LoVo (cell line): ENCODE data around the gene TRAPPC2.
"Not testable (repeated sequence)": the region's sequence is repeated elsewhere in the genome, so short reads cannot be mapped to it uniquely, and the experiment has no call there.

Experiments used
- DNase-seq: peaks from one replicate; pipeline ENCODE4 v3.0.0-alpha.2; 2016; ENCODE audit warnings: low spot score

Gene TRAPPC2

GRCh38 chrX:13747836-13748235, 13.4 kb upstream of the TRAPPC2 start:
- DNase-seq, result no peak

DNA sequence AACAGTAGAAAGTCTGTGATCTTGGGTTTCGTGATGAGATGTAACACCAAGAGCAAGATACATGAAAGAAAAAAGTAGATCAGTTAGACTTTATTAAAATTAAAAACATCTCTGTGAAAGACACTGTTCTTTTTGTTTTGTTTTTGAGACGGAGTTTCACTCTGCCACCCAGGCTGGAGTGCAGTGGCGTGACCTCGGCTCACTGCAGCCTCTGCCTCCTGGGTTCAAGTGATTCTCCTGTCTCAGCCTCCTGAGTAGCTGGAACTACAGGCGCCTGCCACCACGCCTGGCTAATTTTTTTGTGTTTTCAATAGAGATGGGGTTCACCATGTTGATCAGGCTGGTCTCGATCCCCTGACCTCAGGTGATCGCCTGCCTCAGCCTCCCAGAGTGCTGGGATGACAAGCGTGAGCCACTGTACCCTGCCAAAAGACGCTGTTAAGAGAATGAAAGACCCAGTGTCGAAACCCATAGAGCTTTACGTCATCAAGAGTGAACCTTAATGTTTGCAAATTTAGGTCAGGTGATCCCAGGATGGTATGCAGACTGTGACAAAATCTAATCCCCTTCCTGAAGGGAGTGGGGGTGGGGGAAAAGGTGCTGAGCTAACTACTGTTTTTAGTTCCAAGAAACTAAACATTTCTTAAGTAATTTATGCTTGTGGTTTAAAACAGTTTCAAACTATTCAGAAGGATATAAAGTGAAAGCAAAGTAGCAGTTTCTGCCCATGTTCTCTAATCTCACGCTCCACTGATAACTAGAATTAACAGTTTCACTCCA, 8.2 kb upstream of the TRAPPC2 start:
- no peak for DNase-seq

GRCh38 chrX:13741695-13742094, 7.3 kb upstream of the TRAPPC2 start:
- DNase-seq, result no peak

- no peak for DNase-seq
These were observed 914 bp downstream of the TRAPPC2 start for GRCh38 chrX:13733506-13733905.

- DNase-seq, result no peak
These were observed 2.0 kb downstream of the TRAPPC2 start for GRCh38 chrX:13732246-13733067.

DNA sequence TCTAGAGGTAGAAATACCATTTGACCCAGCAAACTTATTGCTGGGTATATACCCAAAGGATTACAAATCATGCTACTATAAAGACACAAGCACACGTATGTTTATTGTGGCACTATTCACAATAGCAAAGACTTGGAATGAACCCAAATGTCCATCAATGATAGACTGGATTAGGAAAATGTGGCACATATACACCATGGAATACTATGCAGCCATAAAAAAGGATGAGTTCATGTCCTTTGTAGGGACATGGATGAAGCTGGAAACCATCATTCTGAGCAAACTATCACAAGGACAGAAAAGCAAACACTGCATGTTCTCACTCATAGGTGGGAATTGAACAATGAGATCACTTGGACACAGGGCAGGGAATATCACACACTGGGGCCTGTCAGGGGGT, 3.9 kb downstream of the TRAPPC2 start:
- DNase-seq, result not testable (repeated sequence)

GRCh38 chrX:13726583-13726982, 7.8 kb downstream of the TRAPPC2 start:
- not testable (repeated sequence) for DNase-seq

DNA sequence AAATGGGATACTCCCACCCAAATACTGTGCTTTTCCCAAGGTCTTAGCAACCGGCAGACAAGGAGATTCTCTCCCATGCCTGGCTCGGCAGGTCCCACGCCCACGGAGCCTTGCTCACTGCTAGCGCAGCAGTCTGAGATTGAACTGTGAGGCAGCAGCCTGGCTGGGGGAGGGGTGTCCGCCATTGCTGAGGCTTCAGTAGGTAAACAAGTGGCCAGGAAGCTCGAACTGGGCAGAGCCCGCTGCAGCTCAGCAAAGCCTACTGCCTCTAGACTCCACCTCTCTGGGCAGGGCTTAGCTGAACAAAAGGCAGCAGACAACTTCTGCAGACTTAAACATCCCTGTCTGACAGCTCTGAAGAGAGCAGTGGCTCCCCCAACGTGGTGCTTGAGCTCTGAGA, 9.5 kb downstream of the TRAPPC2 start:
- DNase-seq, result not testable (repeated sequence)

- DNase-seq, result no peak
These were observed 12.5 kb downstream of the TRAPPC2 start for GRCh38 chrX:13721819-13722519.

- DNase-seq, result no peak
These were observed 13.0 kb downstream of the TRAPPC2 start for GRCh38 chrX:13721371-13721770.

- DNase-seq, result no peak
These were observed 15.1 kb downstream of the TRAPPC2 start for GRCh38 chrX:13719192-13719856.

DNA sequence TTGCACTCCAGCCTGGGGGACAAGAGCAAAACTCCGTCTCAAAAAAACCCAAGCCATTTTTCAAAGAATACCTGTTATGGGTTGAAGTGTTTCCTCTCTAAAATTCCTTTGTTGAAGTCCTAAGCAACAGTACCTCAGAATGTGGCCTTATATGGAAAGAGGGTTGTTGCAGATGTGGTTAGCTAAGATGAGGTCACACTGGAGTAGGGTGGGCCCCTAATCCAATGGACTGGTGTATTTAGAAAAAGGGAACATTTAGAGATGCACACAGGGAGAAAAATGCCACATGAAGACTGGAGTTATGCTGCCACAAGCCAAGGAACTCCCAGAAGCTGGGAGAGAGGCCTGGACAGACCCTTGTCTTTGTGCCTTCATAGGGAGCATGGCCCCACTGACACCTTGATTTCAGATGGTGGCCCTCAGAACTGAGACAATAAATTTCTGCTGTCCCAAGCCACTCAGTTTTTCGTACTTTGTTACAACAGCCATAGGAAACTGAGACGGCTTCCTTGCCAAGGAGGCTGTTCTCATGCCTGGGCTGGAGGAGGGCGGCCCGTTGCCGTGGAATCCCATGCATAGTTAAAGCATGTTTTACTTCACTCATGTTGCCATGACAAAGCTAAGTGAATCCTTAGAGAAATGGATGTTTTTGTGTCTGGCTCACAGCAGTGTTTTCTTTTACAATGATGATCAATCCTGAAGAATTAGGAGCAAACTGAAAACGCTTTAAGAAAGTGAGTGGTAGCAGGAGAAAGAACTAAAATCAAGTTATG, 16.5 kb downstream of the TRAPPC2 start:
- no peak for DNase-seq

GRCh38 chrX:13716905-13717304, 17.5 kb downstream of the TRAPPC2 start:
- DNase-seq, result no peak

DNA sequence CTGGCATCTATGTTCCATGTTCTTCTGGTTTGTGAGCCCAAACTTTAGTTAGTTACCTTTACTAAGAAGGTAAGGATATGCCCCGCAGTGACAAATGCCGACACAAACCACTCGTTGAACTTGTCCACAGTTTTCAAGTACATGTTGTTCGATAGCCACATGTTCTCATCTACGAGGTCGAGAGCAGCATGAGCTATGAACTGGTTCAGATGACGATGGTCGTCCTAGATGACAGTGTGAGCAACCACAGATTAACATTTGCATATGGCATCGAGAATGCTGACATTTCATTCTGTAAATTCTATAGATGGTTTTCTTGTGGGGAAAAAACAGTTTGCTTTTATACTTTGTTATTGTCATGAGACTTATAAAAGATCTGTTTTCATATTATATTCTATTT, 18.0 kb downstream of the TRAPPC2 start:
- no peak for DNase-seq

DNA sequence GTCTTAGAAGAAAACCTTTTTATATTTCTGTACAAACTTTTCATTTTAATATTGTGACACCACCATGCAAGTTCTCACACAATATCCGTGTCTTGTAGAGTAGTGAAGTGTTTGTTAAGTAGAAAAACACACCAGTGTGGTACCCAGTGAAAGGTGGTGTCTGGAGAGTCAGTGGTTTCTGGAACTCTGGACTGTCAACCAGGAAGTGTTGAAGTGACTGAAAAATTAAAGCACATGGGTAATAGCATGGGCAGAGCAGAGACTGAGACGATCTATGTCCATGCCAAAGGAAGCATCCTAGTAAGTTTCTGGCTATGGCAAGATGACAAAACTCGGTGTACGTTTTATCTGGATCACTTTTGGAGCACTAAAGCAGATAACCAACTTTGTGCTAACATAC, 23.3 kb downstream of the TRAPPC2 start:
- no peak for DNase-seq

DNA sequence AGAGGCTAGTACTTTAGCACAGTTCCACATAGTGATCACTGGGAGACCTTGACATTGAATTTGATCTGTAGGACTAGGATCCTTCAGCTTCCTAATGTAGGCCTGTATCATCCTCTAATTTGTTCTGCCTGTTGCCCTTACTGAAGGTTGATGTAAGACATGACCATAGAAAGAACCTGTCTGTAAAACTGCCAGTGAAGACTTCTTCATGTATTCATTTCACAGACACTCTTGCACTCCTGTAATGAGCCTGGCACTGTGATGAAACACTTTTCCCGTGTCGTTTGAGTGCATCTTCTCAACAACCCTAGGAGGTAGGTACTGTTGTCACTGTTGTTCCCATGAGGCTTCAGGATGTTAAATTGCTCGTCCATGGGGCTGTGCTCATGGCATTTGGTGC, 30.8 kb downstream of the TRAPPC2 start:
- no peak for DNase-seq

GRCh38 chrX:13703135-13703534, 31.3 kb downstream of the TRAPPC2 start:
- no peak for DNase-seq

DNA sequence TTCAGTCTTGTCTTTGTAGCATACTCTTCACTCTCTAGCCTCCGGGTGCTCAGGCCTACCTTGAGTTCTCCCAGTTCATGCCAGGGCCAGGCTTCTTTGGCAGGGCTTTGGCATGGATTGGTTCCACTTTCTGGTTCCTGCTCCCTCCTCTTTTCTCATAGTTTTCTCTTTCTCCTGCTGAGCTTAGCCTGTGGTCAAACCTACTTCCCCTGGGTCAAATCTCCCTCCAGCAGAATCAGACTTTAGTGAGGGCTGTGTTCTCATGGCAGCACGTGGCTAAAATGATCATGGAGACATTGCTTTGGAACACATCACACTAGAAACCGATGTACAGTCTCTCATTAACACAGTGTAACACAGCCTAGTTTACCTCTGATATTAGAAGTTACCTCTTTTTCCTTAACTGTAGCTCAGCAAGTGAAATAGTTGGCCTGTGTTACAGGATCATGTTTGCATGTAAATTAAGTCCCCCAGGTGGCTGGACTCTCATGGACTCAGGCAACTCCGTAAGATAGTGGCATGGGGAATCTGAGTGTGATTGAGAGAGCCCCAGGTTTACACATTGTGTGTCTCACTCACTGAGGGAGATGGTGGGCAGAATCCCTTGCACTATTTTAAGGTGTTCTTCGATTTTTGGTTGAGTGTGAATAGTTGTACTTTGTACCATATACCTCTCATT, 32.2 kb downstream of the TRAPPC2 start:
- no peak for DNase-seq

DNA sequence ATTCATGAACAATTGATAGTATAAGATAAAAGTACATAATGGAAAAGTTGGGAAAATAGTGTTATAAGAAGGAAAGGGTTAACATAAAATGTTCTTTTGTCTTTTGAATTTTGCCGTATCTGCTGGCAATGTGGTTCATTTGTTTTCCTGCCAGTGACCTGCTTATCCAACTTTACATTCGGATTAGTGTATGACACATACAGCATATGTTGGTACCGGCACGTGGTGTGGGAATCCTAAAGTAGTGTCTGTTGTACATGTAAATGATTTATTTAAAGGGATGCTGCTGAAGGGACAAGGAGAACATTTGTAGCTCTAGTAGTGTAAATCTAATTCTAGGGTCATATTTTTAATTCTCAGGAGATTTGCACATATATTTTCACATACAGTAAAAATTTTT, 34.0 kb downstream of the TRAPPC2 start:
- no peak for DNase-seq

GRCh38 chrX:13699183-13699826, 35.1 kb downstream of the TRAPPC2 start:
- DNase-seq, result no peak
